GM18526 (cell line): ENCODE results near the gene KRTAP5-11.
"Not testable (repeated sequence)": the region's sequence is repeated elsewhere in the genome, so short reads cannot be mapped to it uniquely, and the experiment has no call there.

Experiments used
- POLR2A ChIP-seq: IDR thresholded peaks from 3 replicates; pipeline ENCODE4 v1.6.1; 2011; ENCODE audit not compliant: insufficient read length; ENCODE audit errors: extremely low read depth

The KRTAP5-11 gene

DNA sequence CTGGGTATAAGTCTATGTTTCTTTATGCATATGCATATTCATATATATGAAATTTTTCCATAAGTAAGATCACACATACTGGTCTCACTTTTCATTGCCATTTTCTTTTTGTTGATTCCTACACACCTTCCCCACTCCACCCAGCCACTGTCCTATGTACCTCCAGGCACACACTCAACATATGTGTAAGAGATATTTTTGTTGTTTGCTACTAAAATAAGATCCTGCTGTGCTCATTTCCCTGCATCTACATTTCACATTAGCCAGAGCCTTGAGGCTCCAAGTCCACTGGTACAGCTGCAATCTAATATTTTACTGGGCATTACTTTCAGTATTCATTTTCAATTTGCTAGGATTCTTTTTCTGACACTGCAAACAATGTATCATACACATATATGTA, 25.4 kb downstream of the KRTAP5-11 start:
- TF ChIP-seq POLR2A, result no peak

DNA sequence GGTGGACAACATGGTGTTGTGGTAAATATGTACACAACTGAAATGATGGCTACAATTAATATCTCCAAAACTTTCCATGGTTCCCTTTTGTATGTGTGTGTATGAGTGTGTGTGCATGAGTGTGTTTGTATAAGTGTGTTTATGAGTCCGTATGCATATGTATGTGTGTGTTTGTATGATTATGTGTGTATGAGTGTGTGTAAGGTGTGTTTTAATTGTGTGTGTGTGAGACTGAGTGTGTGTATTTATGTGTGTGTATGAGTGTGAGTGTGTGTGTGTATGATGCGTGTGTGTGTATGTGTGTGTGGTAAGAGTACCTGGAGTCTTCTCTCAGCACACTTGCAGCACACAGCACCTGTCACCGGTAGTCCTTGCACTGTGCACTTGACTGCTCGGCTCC, 26.7 kb downstream of the KRTAP5-11 start:
- no peak for TF ChIP-seq POLR2A

DNA sequence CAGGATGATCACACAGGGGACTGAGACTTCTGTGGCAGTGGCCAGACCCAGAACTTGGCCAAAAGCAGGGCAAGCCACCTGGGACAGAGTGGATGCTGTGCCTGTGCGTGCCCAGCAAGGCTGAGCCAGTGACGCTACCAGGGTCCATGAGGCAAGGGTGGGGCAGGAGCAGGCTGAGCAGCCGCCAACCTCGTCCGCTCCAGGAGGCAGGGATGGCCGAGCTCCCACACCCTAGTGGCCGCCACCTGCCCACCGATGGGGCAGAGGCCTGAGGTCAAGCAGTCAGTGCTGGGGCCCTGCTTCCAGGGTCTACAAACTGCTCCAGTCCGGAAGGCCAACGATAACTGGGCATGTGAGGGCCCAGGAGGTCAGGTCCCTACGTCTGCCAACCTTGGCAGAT, 27.2 kb downstream of the KRTAP5-11 start:
- TF ChIP-seq POLR2A, result no peak

DNA sequence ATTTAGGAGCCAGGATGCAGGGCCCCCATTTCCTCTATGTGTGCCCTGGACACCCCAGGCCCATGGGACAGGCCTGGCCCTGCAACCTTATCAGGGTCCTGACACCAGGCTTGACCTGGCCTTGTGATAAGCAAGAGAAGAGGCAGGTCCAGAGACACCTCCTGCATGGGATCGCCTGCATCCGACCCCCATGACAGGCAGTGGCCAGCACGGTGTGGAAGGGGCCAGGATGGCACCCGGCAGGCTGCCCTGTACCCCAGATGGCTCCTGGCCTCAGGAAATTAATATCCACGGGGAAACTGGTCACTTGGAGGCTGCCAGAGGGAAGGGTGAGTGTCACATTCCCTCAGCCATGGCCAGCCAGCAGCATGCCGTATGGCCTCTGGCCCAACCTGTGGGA, 27.7 kb downstream of the KRTAP5-11 start:
- TF ChIP-seq POLR2A, result no peak

DNA sequence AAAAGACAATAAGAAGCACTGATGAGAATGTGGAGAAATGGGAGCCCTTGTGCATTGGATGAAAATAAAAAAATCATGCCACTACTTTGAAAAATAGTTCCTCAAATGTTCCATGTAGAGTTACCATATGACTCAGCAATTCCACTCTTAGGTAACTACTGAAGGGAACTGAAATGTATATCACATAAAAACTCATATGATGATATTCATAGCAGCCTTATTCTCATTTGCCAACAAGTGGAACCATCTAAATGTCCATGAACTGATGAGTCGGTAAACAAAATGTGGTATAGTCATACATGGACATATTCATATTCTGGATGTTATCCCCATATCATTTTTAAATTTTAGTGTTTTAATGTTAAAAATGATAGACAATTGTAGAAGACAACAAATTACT, 31.0 kb downstream of the KRTAP5-11 start:
- no peak for TF ChIP-seq POLR2A

DNA sequence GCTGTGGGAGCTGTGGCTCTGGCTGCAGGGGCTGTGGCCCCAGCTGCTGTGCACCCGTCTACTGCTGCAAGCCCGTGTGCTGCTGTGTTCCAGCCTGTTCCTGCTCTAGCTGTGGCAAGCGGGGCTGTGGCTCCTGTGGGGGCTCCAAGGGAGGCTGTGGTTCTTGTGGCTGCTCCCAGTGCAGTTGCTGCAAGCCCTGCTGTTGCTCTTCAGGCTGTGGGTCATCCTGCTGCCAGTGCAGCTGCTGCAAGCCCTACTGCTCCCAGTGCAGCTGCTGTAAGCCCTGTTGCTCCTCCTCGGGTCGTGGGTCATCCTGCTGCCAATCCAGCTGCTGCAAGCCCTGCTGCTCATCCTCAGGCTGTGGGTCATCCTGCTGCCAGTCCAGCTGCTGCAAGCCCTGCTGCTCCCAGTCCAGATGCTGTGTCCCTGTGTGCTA, 33.9 kb downstream of the KRTAP5-11 start:
- TF ChIP-seq POLR2A, result no peak

DNA sequence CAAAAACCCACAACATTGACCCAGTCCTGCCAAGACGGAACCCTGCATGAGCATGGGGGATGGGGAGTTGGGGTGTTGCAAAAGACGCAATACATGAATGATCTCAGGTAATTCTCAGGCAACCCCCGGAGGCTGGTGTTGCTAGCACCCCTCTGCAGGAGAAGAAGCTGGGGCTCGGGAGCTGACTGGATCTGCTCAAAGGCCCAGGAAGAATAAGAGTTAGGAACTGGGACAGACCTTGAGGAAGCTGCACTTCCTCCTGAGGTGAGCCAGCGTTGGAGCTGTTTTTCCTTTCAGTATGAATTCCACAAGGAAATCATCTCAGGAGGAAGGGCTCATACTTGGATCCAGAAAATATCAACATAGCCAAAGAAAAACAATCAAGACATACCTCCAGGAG, 34.6 kb downstream of the KRTAP5-11 start, which contains the start of gene KRTAP5-9:
TSS of gene KRTAP5-9 (plus strand) at position 301 of the 400 bp plus-strand sequence. CDS start 238 bp downstream, outside the sequence.
- TF ChIP-seq POLR2A, result no peak

DNA sequence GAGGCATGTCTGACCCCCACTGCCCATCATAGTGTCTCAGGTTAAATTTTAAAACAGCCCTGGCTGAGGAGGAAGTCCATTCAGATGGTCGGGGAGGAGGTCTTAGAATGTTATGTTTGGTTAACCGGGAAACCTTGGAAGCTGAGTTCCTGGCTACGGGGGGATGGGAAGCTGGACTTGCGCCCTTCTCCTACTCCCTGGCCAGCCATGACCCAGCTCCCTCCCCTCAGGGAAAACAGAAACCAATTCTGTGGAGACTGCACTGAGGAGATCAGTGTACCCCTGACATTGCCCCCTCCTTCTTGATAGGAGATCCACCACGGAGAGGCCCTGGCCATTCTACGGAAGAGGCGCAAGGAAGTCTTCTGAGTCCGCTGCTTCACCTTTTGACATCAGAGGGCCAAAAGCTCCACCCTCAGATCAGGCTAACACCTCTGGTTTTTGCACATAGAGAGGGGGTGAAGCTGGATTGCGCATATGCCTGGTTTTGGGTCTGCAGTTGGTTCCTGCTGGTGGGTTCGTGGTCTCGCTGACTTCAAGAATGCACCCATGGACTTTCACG, 37.2 kb downstream of the KRTAP5-11 start:
- TF ChIP-seq POLR2A, result no peak

DNA sequence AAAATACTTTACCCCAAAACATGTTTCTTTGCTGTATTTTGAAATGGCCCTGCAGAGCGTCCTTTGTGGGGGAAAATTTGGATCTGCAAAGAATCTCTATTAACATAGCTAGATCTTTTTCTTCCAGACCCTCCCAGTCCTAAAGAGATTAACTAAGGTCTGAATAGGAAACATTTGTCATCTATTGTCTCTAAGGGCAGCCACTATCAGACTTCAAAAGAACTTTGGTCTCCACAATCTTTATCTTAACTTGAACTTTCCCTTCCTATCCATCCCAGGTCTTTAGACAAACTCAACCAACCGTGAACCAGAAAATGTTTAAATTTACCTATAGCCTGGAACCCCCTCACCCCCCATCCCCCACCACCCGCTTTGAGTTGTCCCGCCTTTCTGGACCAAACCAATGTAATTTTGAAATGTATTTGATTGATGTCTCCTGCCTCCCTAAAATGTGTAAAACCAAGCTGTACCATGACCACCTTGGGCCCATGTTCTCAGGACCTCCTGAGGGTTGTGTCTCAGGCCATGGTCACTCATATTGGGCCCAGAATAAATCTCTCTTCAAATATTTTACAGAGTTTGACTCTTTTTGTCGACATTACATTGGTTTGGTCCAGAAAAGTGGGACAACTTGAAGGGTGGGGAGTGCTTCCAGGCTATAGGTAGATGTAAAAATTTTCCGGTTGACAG, 38.0 kb downstream of the KRTAP5-11 start:
- TF ChIP-seq POLR2A, result no peak

DNA sequence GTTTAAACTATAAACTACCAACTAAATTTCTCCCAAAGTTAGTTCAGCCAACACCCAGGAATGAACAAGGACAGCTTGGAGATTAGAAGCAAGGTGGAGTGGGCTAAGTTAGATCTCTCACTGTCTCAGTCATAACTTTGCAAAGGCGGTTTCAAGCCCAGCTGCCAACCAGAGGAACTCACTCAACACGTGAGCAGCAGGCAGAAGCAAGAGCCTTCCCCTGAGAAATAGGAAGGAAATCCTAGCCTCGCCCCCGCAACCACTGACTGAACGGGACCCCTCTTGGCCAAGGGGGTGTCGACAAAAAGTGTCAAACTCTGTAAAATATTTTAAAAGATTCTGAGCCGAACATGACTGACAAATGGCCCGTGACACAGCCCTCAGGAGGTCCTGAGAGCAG, 38.8 kb downstream of the KRTAP5-11 start:
- TF ChIP-seq POLR2A, result no peak

DNA sequence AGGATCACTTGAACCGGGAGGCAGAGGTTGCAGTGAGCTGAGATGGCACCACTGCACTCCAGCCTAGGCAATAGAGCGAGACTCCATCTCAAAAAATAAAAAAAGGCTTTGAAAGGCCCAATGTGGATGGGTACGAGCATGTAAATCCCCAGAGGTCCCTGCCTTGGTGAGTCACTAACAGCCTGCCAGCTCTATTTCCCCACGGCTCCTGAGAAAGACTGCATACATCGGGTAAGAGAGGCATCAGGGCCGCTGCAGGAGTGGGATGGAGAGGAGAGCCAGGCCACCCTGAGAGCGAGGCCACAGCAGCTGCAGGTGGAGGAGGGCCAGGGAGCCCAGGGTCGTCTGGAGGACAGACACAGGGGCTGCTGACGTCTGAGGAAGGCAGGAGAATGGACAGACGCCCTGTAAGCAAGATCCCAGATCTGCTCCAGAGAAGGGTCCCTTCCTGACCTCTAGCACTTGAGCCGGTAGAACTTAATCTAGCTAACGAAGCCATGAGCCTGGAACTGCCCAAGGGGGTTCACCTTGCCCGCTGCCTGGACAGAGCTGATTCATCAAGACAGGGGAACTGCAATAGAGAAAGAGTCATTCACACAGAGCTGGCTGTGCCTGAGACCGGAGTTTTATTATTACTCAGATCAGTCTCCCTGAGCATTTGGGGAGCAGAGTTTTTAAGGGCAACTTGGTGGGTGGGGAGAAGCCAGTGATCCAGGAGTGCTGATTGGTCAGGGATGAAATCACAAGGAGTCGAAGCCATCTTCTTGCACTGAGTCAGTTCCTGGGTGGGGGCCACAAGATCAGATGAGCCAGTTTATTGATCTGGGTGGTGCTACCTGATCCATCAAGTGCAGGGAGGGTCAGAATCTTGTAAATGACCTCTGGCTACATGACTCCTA, 39.5 kb downstream of the KRTAP5-11 start:
- no peak for TF ChIP-seq POLR2A

DNA sequence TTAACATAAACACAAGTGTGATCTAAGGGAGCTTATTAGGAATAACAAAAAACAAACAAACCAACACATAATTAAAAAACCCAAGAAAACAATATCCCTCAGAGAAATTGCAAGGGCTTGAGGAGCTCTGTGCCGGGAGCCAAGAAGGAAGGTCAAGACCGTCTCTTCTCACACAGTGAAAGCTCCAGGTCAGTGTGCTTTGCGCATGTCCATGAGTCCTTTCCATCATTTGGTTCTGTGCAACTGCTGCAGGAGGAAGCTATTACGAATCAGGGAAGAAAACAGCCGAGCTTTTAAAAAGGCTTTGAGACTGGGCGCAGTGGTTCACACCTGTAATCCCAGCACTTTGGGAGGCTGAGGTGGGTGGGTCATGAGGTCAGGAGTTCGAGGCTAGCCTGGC, 40.3 kb downstream of the KRTAP5-11 start:
- no peak for TF ChIP-seq POLR2A

DNA sequence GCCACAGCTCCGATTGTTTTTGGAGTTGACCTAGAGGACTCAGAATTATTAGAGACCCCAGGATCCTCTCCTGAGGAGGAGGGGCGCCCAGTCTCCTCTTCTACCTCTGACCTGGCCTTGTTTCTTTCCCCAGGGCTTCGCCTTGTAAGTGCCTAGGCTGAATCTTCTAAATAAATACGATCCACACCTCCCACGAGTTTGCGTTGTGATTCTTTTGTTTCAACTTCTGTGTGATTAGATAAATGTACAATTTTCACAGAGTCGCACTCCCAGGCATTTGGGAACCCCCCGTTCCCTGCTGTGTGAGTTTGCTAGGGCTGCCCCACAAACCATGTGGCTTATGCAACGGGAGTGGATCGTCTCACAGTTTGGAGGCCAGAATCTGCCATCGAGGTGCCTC, 43.7 kb downstream of the KRTAP5-11 start:
- no peak for TF ChIP-seq POLR2A

DNA sequence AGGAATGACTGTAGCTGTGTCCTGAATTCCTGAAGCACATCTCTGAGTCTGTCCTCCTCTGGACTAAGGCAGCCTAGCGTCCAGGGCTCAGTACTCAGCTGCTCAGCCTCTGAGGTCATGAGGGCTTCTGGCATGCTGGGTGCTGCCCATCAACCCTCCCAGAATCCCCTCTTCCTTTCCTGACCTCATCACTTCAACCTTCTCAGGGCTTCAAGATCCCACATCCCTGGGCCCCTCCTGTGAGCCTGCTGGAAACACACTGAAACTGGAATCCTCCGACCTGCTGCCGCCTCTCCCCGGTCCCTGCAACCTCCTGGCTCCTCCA, 44.0 kb downstream of the KRTAP5-11 start:
- TF ChIP-seq POLR2A, result no peak

DNA sequence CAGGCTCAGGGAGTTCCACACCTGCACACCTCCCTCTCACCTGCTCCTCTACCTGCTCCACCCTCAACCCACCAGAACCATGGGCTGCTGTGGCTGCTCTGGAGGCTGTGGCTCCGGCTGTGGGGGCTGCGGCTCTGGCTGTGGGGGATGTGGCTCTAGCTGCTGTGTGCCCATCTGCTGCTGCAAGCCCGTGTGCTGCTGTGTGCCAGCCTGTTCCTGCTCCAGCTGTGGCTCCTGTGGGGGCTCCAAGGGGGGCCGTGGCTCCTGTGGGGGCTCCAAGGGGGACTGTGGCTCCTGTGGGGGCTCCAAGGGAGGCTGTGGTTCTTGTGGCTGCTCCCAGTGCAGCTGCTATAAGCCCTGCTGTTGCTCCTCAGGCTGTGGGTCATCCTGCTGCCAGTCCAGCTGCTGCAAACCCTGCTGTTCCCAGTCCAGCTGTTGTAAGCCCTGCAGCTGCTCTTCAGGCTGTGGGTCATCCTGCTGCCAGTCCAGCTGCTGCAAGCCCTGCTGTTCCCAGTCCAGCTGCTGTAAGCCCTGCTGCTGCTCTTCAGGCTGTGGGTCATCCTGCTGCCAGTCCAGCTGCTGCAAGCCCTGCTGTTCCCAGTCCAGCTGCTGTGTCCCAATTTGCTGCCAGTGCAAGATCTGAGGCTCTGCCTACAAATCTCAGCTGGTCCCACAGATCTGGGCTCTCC, 44.6 kb downstream of the KRTAP5-11 start, which contains the start of gene KRTAP5-8:
TSS of gene KRTAP5-8 (plus strand) at position 49 of the 689 bp plus-strand sequence. CDS start at position 80, 31 bp downstream.
- not testable (repeated sequence) for TF ChIP-seq POLR2A
